Right forelimb (tissue), 1 donor: ENCODE results near the gene FAM9C.
"Not testable (repeated sequence)": the region's sequence is repeated elsewhere in the genome, so short reads cannot be mapped to it uniquely, and the experiment has no call there.

ENCODE experiments used
- DNase-seq: peaks from one replicate; pipeline ENCODE4 v3.0.0-alpha.2; 2018

Gene FAM9C

GRCh38 chrX:13074297-13075262 is 30.2 kb upstream of the FAM9C start:
- no peak for DNase-seq

- DNase-seq, result no peak
These were observed 25.5 kb upstream of the FAM9C start for GRCh38 chrX:13069771-13070416.

- no peak for DNase-seq
These were observed 24.2 kb upstream of the FAM9C start for GRCh38 chrX:13068651-13069050.

- no peak for DNase-seq
These were observed 23.4 kb upstream of the FAM9C start for GRCh38 chrX:13067773-13068172.

- no peak for DNase-seq
These were observed 22.0 kb upstream of the FAM9C start for GRCh38 chrX:13066391-13066790.

- DNase-seq, result no peak
These were observed 20.3 kb upstream of the FAM9C start for GRCh38 chrX:13064599-13065143.

GRCh38 chrX:13063124-13063523 is 18.7 kb upstream of the FAM9C start:
- not testable (repeated sequence) for DNase-seq

- not testable (repeated sequence) for DNase-seq
These were observed 17.9 kb upstream of the FAM9C start for GRCh38 chrX:13062331-13062730.

GRCh38 chrX:13061215-13061708 is 16.8 kb upstream of the FAM9C start:
- not testable (repeated sequence) for DNase-seq

- DNase-seq, result no peak
These were observed 15.4 kb upstream of the FAM9C start for GRCh38 chrX:13059637-13060499.

- no peak for DNase-seq
These were observed 11.1 kb upstream of the FAM9C start for GRCh38 chrX:13055486-13055885.

GRCh38 chrX:13053171-13053570 is 8.8 kb upstream of the FAM9C start:
- no peak for DNase-seq

- no peak for DNase-seq
These were observed 7.2 kb upstream of the FAM9C start for GRCh38 chrX:13051529-13052172.

GRCh38 chrX:13051167-13051528 is 6.7 kb upstream of the FAM9C start:
- DNase-seq, result no peak

GRCh38 chrX:13050151-13050550 is 5.7 kb upstream of the FAM9C start:
- DNase-seq, result no peak

- DNase-seq, result no peak
These were observed 3.9 kb upstream of the FAM9C start for GRCh38 chrX:13048280-13048679.

- DNase-seq, result no peak
These were observed 3.3 kb upstream of the FAM9C start for GRCh38 chrX:13047759-13048158.

GRCh38 chrX:13046141-13046855 is 1.9 kb upstream of the FAM9C start:
- no peak for DNase-seq

GRCh38 chrX:13043938-13044337 is 482 bp downstream of the FAM9C start:
- no peak for DNase-seq

GRCh38 chrX:13043138-13043537 is 1.3 kb downstream of the FAM9C start:
- DNase-seq, result no peak

GRCh38 chrX:13036896-13037295 is 7.5 kb downstream of the FAM9C start:
- DNase-seq, result no peak

GRCh38 chrX:13033193-13033592 is 11.2 kb downstream of the FAM9C start:
- no peak for DNase-seq
